ENCODE measurements around the gene ADGRA1.

The ADGRA1 gene

DNA sequence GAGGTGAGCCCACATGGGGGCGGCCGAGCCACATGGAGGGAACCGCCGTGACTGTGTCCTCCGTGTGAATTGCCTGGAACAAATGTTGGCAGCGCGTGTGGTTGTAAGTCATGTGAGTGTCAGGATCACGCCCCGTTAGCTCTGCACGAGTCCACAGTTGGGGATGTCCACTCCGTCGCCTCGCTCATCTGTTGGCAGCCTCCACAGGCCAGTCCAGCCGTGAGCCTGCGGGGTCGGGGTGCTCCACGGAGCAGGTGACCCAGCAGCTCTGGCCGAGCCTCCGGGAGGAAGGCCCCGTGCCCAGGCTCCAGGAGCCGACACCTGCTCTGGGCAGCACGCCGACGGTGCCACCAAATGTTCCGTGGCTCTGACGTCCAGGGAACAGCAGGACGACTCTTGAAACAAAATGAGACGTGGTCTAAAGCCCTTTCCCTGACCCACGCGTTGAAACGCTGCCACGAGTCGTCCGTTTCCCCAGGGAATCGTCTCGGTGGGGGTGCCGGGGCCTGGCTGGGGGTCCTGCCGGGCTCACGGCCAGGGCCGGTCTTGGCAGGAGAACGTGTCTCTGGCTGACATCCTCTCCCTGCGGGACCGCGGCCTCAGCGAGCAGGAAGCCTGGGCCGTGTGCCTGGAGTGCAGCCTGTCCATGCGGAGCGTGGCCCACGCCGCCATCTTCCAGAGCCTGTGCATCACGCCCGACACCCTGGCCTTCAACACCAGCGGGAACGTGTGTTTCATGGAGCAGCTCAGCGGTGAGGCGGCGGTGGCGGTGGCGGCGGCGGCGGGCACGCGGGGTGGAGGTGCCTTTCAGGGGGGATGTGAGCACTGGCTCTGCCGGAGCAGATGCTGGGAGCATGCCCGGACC is 79.3 kb downstream of the ADGRA1 start:
- TF ChIP-seq, protein P1, sequence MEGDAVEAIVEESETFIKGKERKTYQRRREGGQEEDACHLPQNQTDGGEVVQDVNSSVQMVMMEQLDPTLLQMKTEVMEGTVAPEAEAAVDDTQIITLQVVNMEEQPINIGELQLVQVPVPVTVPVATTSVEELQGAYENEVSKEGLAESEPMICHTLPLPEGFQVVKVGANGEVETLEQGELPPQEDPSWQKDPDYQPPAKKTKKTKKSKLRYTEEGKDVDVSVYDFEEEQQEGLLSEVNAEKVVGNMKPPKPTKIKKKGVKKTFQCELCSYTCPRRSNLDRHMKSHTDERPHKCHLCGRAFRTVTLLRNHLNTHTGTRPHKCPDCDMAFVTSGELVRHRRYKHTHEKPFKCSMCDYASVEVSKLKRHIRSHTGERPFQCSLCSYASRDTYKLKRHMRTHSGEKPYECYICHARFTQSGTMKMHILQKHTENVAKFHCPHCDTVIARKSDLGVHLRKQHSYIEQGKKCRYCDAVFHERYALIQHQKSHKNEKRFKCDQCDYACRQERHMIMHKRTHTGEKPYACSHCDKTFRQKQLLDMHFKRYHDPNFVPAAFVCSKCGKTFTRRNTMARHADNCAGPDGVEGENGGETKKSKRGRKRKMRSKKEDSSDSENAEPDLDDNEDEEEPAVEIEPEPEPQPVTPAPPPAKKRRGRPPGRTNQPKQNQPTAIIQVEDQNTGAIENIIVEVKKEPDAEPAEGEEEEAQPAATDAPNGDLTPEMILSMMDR (conservative IDR thresholded peaks at IDR 0.05; ENCODE audit: low read depth, low read length): no peak
- Histone ChIP-seq H3K4me2 (no peak overlapping the region), H2AFZ (ENCODE audit: low read depth) (no peak overlapping the region), H3K79me2 (ENCODE audit: insufficient read depth, low read depth) (no peaks in the 10 kb centered on the region), H3K27ac (no peak overlapping the region), H3K27me3 (ENCODE audit: insufficient read depth, low read depth) (peaks cover 44% of the 10 kb centered on the region; the same call in 1 of the 2 replicates), H3K36me3 (ENCODE audit: insufficient read depth) (no peaks in the 10 kb centered on the region), H4K20me1 (ENCODE audit: insufficient read depth) (no peaks in the 10 kb centered on the region), H3K9ac (no peak overlapping the region), H3K4me3 (IDR thresholded peaks at IDR 0.05; ENCODE audit: insufficient read depth, low read depth, low read length) (no peak overlapping the region), H3K4me1 (ENCODE audit: low read depth, poor library complexity, severe bottlenecking) (no peaks in the 10 kb centered on the region)

DNA sequence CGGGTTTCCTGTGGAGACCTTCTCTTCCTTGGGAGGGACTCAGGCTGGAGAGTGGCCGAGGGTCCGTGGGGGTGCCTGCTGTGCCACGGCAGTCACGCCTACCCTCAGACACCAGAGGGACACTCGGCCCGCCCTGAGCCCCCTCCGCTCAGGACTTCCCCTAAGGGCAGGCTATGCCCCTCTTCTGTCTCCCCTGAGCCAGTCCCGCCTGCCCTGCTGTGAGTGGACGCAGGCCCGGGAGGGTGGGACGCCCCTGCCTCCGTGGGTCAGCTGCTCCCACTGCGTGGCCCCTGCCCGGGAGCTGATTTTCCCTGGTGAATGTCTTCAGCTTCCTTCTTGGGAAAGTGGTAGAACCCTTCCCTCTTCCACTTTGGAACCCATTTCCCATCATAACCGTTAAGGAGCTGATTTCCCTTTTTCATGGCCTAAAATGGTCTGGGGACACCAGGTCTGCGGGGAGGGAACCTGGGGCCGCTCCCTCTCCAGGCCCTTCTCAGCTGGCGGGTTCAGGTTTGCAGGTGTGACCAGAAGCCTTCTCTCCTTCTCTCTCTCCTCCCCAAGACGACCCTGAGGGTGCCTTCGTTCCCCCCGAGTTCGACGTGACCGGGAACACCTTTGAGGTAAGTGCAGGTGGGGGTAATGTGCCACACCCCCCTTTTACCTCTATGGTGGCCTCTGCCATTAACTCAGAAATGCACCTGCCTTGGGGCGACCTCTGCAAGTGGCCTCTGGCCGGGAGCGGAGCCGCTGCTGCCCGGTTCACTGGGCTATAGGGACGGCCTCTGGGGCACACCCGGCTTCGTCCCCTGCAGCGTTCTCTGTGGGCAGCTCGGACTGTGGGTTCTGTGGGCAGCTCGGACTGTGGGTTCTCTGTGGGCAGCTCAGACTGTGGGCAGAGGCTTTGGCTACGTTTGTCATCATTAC is 80.2 kb downstream of the ADGRA1 start:
- no peaks in the 10 kb centered on the region for H4K20me1 ChIP-seq (ENCODE audit: insufficient read depth)
- H3K27ac ChIP-seq: no peak overlapping the region
- H3K27me3 ChIP-seq (ENCODE audit: insufficient read depth, low read depth): peaks cover 53% of the 10 kb centered on the region; the same call in 1 of the 2 replicates
- H3K9ac ChIP-seq: no peak overlapping the region
- no peaks in the 10 kb centered on the region for H3K4me1 ChIP-seq (ENCODE audit: low read depth, poor library complexity, severe bottlenecking)
- no peak overlapping the region for H3K4me2 ChIP-seq
- H3K79me2 ChIP-seq (ENCODE audit: insufficient read depth, low read depth): no peaks in the 10 kb centered on the region
- H3K4me3 ChIP-seq (IDR thresholded peaks at IDR 0.05; ENCODE audit: insufficient read depth, low read depth, low read length): no peak overlapping the region
- TF ChIP-seq, protein P1 (conservative IDR thresholded peaks at IDR 0.05; ENCODE audit: low read depth, low read length): no peak
- no peak overlapping the region for H2AFZ ChIP-seq (ENCODE audit: low read depth)
- no peaks in the 10 kb centered on the region for H3K36me3 ChIP-seq (ENCODE audit: insufficient read depth)

DNA sequence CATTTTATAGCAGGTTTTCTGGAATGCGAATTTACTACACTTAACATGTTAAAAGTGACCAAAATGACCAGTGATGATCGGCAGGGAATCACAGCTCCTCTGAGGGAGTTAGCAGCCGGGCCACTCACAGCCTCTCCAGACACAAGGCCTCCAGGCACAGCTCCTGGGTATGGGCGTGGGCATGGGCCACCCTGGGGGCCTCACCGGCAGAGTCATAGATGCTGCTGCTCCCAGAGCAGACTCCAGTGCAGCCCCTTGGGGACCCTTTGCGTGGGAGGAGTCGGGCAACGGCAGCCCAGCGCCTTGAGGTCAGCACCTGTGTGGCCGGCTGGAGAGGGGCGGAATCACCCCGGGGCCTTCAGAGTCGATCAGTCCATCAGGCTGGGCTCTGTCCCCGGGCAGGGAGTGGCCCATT is 80.9 kb downstream of the ADGRA1 start:
- no peak overlapping the region for H3K4me3 ChIP-seq (IDR thresholded peaks at IDR 0.05; ENCODE audit: insufficient read depth, low read depth, low read length)
- H3K36me3 ChIP-seq (ENCODE audit: insufficient read depth): no peaks in the 10 kb centered on the region
- H3K4me2 ChIP-seq: no peak overlapping the region
- H3K27ac ChIP-seq: no peak overlapping the region
- TF ChIP-seq, protein P1 (conservative IDR thresholded peaks at IDR 0.05; ENCODE audit: low read depth, low read length): no peak
- peaks cover 56% of the 10 kb centered on the region; the same call in 1 of the 2 replicates for H3K27me3 ChIP-seq (ENCODE audit: insufficient read depth, low read depth)
- H4K20me1 ChIP-seq (ENCODE audit: insufficient read depth): no peaks in the 10 kb centered on the region
- H3K79me2 ChIP-seq (ENCODE audit: insufficient read depth, low read depth): no peaks in the 10 kb centered on the region
- no peaks in the 10 kb centered on the region for H3K4me1 ChIP-seq (ENCODE audit: low read depth, poor library complexity, severe bottlenecking)
- H2AFZ ChIP-seq (ENCODE audit: low read depth): no peak overlapping the region
- H3K9ac ChIP-seq: no peak overlapping the region

DNA sequence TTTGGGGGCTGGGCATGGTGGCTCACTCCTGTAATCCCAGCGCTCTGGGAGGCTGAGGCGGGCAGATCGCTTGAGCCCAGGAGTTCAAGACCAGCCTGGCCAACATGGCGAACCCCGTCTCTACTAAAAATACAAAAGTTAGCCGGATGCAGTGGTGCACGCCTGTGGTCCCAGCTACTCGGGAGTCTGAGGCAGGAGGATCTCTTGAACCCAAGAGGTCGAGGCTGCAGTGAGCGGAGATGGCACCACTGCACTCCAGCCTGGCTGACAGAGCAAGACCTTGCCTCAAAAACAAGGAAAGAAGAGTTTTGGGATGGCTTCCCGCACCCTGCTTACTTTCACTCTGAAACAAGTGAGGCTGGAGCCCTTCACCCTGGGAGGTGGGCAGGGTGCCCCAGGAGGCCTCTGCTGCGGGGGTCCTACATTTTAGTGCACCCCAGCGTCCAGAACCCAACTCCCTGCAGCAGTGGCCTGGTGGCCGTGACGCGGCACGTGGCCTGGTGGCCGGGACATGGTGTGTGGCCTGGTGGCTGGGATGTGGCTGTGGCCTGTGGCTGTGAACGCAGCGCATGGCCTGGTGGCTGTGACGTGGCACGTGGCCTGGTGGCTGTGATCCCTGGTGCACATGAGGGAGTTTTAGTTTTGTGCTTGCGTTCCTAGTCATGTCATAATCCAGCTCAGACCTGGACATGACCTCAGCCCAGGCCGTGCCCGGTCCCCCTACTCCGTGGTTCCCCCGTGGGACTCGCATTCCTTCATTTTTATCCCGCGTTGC is 81.6 kb downstream of the ADGRA1 start:
- no peaks in the 10 kb centered on the region for H3K79me2 ChIP-seq (ENCODE audit: insufficient read depth, low read depth)
- peaks cover 56% of the 10 kb centered on the region; the same call in 1 of the 2 replicates for H3K27me3 ChIP-seq (ENCODE audit: insufficient read depth, low read depth)
- H4K20me1 ChIP-seq (ENCODE audit: insufficient read depth): no peaks in the 10 kb centered on the region
- H3K4me1 ChIP-seq (ENCODE audit: low read depth, poor library complexity, severe bottlenecking): no peaks in the 10 kb centered on the region
- TF ChIP-seq, protein P1 (conservative IDR thresholded peaks at IDR 0.05; ENCODE audit: low read depth, low read length): no peak
- H3K4me2 ChIP-seq: no peak overlapping the region
- H3K4me3 ChIP-seq (IDR thresholded peaks at IDR 0.05; ENCODE audit: insufficient read depth, low read depth, low read length): no peak overlapping the region
- no peak overlapping the region for H3K9ac ChIP-seq
- no peak overlapping the region for H2AFZ ChIP-seq (ENCODE audit: low read depth)
- no peak overlapping the region for H3K27ac ChIP-seq
- H3K36me3 ChIP-seq (ENCODE audit: insufficient read depth): no peaks in the 10 kb centered on the region

All from KMS-11 (cell line).